ENCODE measurements around the gene MREG. TPM values are rescaled to one million over a fixed set of nuclear protein-coding genes. Genes with fewer than 3 reads are reported as not detected.

The MREG gene
- total RNA-seq, 1 experiment from 2014 or later = 16.9 TPM

DNA sequence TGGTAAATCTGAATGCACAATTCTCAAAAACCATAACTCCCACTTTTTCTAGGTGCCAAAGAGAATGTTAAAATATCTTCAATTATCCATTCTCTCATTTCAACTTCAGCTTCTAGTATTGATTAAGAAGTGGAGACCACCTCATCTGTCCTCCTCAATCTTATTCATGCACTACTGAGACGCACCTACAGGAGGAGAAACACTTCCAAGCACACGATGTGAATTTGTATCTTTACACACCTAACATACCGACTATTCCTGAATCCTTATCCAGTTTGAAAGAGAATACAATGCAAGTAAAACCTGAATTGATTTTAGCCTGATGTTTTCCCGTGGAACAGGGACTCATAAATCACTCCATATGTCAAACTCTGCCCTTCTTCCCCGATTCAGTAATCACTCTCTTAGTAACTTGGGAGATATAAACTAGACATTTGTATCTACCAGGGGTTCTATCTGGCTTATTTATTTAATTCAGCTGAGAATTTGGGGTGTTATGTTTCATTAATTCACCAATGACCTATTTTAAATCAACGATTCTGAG is 101.0 kb downstream of the MREG start:
- POLR2A ChIA-PET = interaction anchor here (0.7 kb wide), 1 partner anchor 1273 kb away, joined by 3 read pairs; no protein-coding TSS in a partner anchor
- no peak for ATAC-seq
- intact Hi-C loops (cut with micrococcal nuclease) = loop anchor here (10.0 kb wide), 1 partner anchor 458 kb away; no protein-coding TSS in a partner anchor
- Histone ChIP-seq H3K4me2 (ENCODE audit: low read length) (no peak overlapping the region), H2AFZ (ENCODE audit: low read depth, low read length, poor library complexity, severe bottlenecking) (no peak overlapping the region), H3K79me2 (ENCODE audit: insufficient read depth, low read length) (no peaks in the 10 kb centered on the region), H3K36me3 (ENCODE audit: control insufficient read depth in 1 of 2, insufficient read depth in 2 of 2, low read length in 2 of 2) (no peaks in the 10 kb centered on the region), H3K9me2 (ENCODE audit: insufficient read depth) (no peaks in the 10 kb centered on the region), H3K4me1 (ENCODE audit: control insufficient read depth in 1 of 2, insufficient read depth in 2 of 2, low read length in 2 of 2) (no peaks in the 10 kb centered on the region), H4K20me1 (ENCODE audit: insufficient read depth) (no peaks in the 10 kb centered on the region), H3K27me3 (ENCODE audit: insufficient read depth, low read length) (no peaks in the 10 kb centered on the region), H3K9me3 (ENCODE audit: control insufficient read depth in 1 of 2, insufficient read depth in 1 of 2, low read depth in 1 of 2, low read length in 2 of 2) (no peaks in the 10 kb centered on the region), H3K27ac (ENCODE audit: low read depth, low read length) (no peak overlapping the region), H3K4me3 (replicated peaks in 1 of 2; ENCODE audit: low read depth in 1 of 2, low read length in 2 of 2) (no peak overlapping the region), H3K9ac (ENCODE audit: low read length) (no peak overlapping the region)
- BruUV-seq (replicated peaks) = no TSS peak
- RAD21 ChIA-PET (ENCODE audit: low non-redundant PET in 1 of 2, low total read pairs in 2 of 2, uncharacterized antibody in 2 of 2, unreplicated experiment in 2 of 2) = interaction anchor here in 1 of 2 experiments (0.7 kb wide), 1 partner anchor 1451 kb away, joined by 3 read pairs; no protein-coding TSS in a partner anchor
- DNase-seq (ENCODE audit: low read depth, low spot score) = no peak
- TF ChIP-seq, protein P1, sequence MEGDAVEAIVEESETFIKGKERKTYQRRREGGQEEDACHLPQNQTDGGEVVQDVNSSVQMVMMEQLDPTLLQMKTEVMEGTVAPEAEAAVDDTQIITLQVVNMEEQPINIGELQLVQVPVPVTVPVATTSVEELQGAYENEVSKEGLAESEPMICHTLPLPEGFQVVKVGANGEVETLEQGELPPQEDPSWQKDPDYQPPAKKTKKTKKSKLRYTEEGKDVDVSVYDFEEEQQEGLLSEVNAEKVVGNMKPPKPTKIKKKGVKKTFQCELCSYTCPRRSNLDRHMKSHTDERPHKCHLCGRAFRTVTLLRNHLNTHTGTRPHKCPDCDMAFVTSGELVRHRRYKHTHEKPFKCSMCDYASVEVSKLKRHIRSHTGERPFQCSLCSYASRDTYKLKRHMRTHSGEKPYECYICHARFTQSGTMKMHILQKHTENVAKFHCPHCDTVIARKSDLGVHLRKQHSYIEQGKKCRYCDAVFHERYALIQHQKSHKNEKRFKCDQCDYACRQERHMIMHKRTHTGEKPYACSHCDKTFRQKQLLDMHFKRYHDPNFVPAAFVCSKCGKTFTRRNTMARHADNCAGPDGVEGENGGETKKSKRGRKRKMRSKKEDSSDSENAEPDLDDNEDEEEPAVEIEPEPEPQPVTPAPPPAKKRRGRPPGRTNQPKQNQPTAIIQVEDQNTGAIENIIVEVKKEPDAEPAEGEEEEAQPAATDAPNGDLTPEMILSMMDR (IDR thresholded peaks at IDR 0.05 in 2 of 3, conservative IDR thresholded peaks at IDR 0.05 in 1 of 3; ENCODE audit: borderline replicate concordance in 1 of 3, insufficient read depth in 1 of 3, low read depth in 2 of 3, low read length in 2 of 3) = peak in 1 of 3 experiments; percentile 9; a peak in 1 of 6 replicates
- TF ChIP-seq CBX3 (IDR thresholded peaks at IDR 0.05; ENCODE audit: low read depth) = no peak
- CTCF ChIA-PET = no interaction called here

GRCh38 chr2:215911301-215912085 is 101.9 kb downstream of the MREG start:
- Histone ChIP-seq H3K4me1 (ENCODE audit: control insufficient read depth in 1 of 2, insufficient read depth in 2 of 2, low read length in 2 of 2) (no peaks in the 10 kb centered on the region), H3K79me2 (ENCODE audit: insufficient read depth, low read length) (no peaks in the 10 kb centered on the region), H3K36me3 (ENCODE audit: control insufficient read depth in 1 of 2, insufficient read depth in 2 of 2, low read length in 2 of 2) (no peaks in the 10 kb centered on the region), H3K4me2 (ENCODE audit: low read length) (no peak overlapping the region), H3K4me3 (replicated peaks in 1 of 2; ENCODE audit: low read depth in 1 of 2, low read length in 2 of 2) (no peak overlapping the region), H3K9me2 (ENCODE audit: insufficient read depth) (no peaks in the 10 kb centered on the region), H3K9me3 (ENCODE audit: control insufficient read depth in 1 of 2, insufficient read depth in 1 of 2, low read depth in 1 of 2, low read length in 2 of 2) (no peaks in the 10 kb centered on the region), H3K9ac (ENCODE audit: low read length) (no peak overlapping the region), H3K27me3 (ENCODE audit: insufficient read depth, low read length) (no peaks in the 10 kb centered on the region), H3K27ac (ENCODE audit: low read depth, low read length) (no peak overlapping the region), H2AFZ (ENCODE audit: low read depth, low read length, poor library complexity, severe bottlenecking) (no peak overlapping the region), H4K20me1 (ENCODE audit: insufficient read depth) (no peaks in the 10 kb centered on the region)
- DNase-seq (ENCODE audit: low read depth, low spot score) (no peak), ATAC-seq (no peak)
- intact Hi-C loops (cut with micrococcal nuclease) = loop anchor here (10.0 kb wide), 1 partner anchor 457 kb away; no protein-coding TSS in a partner anchor
- CTCF ChIA-PET = interaction anchor here (1.6 kb wide), 1 partner anchor 10 kb away, joined by 3 read pairs; no protein-coding TSS in a partner anchor
- BruUV-seq (replicated peaks) = no TSS peak
- TF ChIP-seq SIN3A (IDR thresholded peaks at IDR 0.05; ENCODE audit: low read depth) (no peak), ZFX (IDR thresholded peaks at IDR 0.05) (no peak), POLR2AphosphoS5 (IDR thresholded peaks at IDR 0.05; ENCODE audit: low read depth, low read length) (no peak)
- RAD21 ChIA-PET (ENCODE audit: low non-redundant PET in 1 of 2, low total read pairs in 2 of 2, uncharacterized antibody in 2 of 2, unreplicated experiment in 2 of 2) = interaction anchor here in 1 of 2 experiments (0.6 kb wide), 1 partner anchor 30 kb away, joined by 3 read pairs; no protein-coding TSS in a partner anchor
- POLR2A ChIA-PET = no interaction called here

Measured in HCT116 (cell line).